Left lung (tissue), 10 donors: ENCODE data around the gene ARHGAP26. TPM values are rescaled to one million over a fixed set of nuclear protein-coding genes. Genes with fewer than 3 reads are reported as not detected.

Source experiments
- ATAC-seq: fragments of 200-7000 bp; cut with Tn5 transposase; one replicate; pipeline ENCODE4 v1.9.1; 2020; ENCODE audit warnings: moderate library complexity
- DNase-seq, 4 donors: peaks; one replicate each; pipeline ENCODE4 v3.0.0-alpha.2; 2013 to 2020
- H3K27ac ChIP-seq, 2 donors: fragments of 200-600 bp; sonication (generic) in 1 of 2; one replicate each; pipeline versions ENCODE4 v1.5.0 to v1.8.0; 2020 to 2021
- H3K27me3 ChIP-seq, 2 donors: fragments of 200-600 bp; sonication (generic) in 1 of 2; one replicate each; pipeline versions ENCODE4 v1.5.0 to v1.8.0; 2020 to 2021
- H3K36me3 ChIP-seq, 2 donors: fragments of 200-600 bp; sonication (generic) in 1 of 2; one replicate each; pipeline versions ENCODE4 v1.5.0 to v1.8.0; 2020 to 2021
- H3K4me1 ChIP-seq, 2 donors: fragments of 200-600 bp; one replicate each; pipeline ENCODE4 v1.8.0; 2021
- H3K4me3 ChIP-seq, 2 donors: fragments of 200-600 bp; sonication (generic) in 1 of 2; one replicate each; pipeline versions ENCODE4 v1.5.0 to v1.8.0; 2020 to 2021; ENCODE audit warnings: mild to moderate bottlenecking in 1 of 2
- H3K9me3 ChIP-seq, 2 donors: fragments of 200-600 bp; sonication (generic) in 1 of 2; one replicate each; pipeline versions ENCODE4 v1.5.0 to v1.8.0; 2020 to 2021
- intact Hi-C, 2 donors: fragments of 100-400 bp; cut with DNase I; formaldehyde crosslinking; loops; one replicate each; pipeline versions ENCODE4 v1.11.2 to v1.14.2; 2022
- polyA plus RNA-seq, 6 donors: library from polyadenylated mRNA; unstranded; fragments of 120-200 nt; gene quantifications; one replicate each; pipeline ENCODE4 v1.2.1, GENCODE V29; 2013; ENCODE audit not compliant: insufficient read length in 6 of 6
- total RNA-seq, 2 donors: library from RNA; stranded (reverse); fragmentation: NEBNext Ultra II Directional; extraction: Animal tissue kit (Norgen Biotek cat#: 25700); gene quantifications; one replicate each; pipeline ENCODE4 v1.2.1, GENCODE V29; 2021
- TF ChIP-seq, protein P1 (sequence below), 2 donors: fragments of 200-600 bp; sonication (generic) in 1 of 2; IDR thresholded peaks; one replicate each; pipeline versions ENCODE4 v1.5.0 to v1.8.0; 2021; ENCODE audit warnings: antibody characterized with exemption in 2 of 2
- donor health status: DM: no; HTN: yes; CAD: no.
- donor health status: DM: no; HTN: no; CAD: no.

Gene ARHGAP26
- total and polyA plus RNA-seq, 8 donors = 13.9 to 61.9 (median 14.9) TPM

DNA sequence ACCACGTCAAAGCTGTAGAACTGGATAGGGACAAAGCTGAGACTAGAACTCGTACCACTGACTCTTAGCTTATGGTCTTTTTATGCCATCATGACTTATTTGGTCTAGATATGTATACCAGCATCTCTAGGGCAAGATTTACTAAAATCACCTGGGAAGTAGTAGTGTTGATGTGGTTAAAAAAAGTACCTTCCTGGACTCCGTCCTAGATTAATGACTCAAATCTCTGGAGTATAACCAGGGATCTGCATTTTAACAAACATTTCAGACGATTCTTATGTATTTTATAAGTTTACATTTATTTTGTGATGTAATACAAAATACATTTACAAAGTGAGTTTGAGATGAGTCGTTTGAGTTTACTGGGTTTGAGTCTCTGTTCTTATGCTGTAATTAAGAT is 68.7 kb downstream of the ARHGAP26 start:
- Histone ChIP-seq H3K4me1 (peaks cover 0 to 52% of the 10 kb centered on the region in 2 donors), H3K36me3 (no peaks in the 10 kb centered on the region), H3K9me3 (no peaks in the 10 kb centered on the region), H3K27ac (peak overlapping the region in 1 of 2 donors; percentile 48), H3K27me3 (no peaks in the 10 kb centered on the region), H3K4me3 (no peak overlapping the region)
- ATAC-seq (peak; percentile 22), DNase-seq (no peak)
- TF ChIP-seq, protein P1, sequence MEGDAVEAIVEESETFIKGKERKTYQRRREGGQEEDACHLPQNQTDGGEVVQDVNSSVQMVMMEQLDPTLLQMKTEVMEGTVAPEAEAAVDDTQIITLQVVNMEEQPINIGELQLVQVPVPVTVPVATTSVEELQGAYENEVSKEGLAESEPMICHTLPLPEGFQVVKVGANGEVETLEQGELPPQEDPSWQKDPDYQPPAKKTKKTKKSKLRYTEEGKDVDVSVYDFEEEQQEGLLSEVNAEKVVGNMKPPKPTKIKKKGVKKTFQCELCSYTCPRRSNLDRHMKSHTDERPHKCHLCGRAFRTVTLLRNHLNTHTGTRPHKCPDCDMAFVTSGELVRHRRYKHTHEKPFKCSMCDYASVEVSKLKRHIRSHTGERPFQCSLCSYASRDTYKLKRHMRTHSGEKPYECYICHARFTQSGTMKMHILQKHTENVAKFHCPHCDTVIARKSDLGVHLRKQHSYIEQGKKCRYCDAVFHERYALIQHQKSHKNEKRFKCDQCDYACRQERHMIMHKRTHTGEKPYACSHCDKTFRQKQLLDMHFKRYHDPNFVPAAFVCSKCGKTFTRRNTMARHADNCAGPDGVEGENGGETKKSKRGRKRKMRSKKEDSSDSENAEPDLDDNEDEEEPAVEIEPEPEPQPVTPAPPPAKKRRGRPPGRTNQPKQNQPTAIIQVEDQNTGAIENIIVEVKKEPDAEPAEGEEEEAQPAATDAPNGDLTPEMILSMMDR (IDR thresholded peaks at IDR 0.05) = no peak
- intact Hi-C loops = no loop called here

DNA sequence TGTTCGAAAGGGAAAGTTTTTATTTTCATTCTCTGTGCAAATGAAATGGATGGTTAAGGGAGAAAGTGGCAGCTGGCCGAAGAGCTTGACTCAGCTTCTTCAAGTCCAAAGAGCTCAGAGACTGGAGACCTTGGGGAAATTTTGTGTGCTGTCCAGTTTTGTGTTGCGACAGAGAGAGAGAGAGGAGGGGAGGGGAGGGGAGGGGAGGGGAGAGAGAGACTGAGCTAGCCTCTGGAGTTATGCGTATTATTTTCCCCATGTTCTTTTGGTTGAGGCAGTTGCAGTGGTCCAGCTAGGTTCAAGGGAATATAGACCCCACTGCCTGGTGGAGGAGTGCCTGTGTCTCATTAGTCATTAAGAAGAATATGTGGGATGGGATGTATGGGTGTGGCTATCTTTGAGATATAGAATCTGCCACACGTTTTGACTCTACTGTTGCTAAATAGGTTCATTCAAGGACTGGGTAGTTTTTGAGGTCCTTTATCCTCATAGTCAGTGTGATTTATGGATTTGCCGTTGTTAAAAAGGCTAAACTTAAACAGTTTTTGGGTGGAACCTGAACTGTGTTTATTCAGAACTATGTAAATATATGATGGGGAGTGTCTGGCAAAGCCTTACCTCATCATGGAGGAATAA is 69.7 kb downstream of the ARHGAP26 start:
- peak in 1 of 4 donors; percentile 65 for DNase-seq

GRCh38 chr5:142840575-142840974 is 70.4 kb downstream of the ARHGAP26 start:
- no peaks in the 10 kb centered on the region for H3K9me3 ChIP-seq
- H3K36me3 ChIP-seq = no peaks in the 10 kb centered on the region
- peak overlapping the region in 1 of 2 donors; percentile 38 for H3K27ac ChIP-seq
- H3K4me1 ChIP-seq = peaks cover 0 to 69% of the 10 kb centered on the region in 2 donors
- TF ChIP-seq, protein P1 (IDR thresholded peaks at IDR 0.05) = no peak
- intact Hi-C loops = no loop called here
- ATAC-seq = no peak
- no peak overlapping the region for H3K4me3 ChIP-seq
- DNase-seq = no peak
- no peaks in the 10 kb centered on the region for H3K27me3 ChIP-seq

More for the DNA sequence above, 69.7 kb downstream of the ARHGAP26 start:
- no peaks in the 10 kb centered on the region for H3K9me3 ChIP-seq
- no peaks in the 10 kb centered on the region for H3K36me3 ChIP-seq
- TF ChIP-seq, protein P1 (IDR thresholded peaks at IDR 0.05) = no peak
- peak; percentile 86 for ATAC-seq
- peak overlapping the region; percentile 37 to 48 for H3K27ac ChIP-seq
- H3K4me1 ChIP-seq = peaks cover 0 to 61% of the 10 kb centered on the region in 2 donors
- H3K4me3 ChIP-seq = no peak overlapping the region
- intact Hi-C loops = no loop called here
- H3K27me3 ChIP-seq = no peaks in the 10 kb centered on the region

DNA sequence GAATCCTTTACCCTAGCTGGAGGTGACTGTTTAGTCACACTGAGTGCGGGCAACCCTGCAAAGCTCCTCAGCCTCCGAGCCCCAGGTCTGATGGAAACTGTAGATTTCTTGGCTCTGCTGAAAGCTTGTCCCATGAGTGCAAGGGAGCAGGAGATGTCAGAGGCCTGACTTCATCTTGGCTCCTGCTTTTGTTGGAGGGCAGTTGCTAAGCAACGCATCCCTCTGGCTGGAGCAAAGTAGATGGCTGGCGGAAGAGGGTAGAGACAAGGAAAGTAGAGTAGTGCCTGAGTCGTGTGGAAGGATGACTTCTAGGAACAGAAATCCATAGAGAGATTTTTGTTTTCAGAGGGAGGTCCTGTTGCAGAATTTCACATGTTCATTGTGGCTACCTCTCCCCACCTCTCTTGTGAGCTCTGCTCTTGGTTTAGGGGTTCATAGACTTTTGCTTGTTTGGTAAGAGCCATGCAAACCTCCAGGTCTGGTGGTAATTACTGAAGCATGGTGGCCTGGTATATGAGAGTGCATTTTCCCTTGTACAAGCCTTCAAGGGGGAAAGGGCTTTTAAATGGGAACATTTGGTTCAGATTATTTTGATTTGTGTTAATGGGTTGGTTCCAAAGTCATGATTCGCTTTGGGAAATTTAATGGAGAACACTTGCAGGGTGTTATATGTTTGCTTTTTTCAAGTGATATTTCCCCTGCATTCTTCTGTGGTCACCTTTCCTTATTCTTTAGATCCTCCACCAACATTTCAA is 71.5 kb downstream of the ARHGAP26 start:
- H3K36me3 ChIP-seq = no peaks in the 10 kb centered on the region
- TF ChIP-seq, protein P1 (IDR thresholded peaks at IDR 0.05) = no peak
- H3K27ac ChIP-seq = no peak overlapping the region
- H3K27me3 ChIP-seq = no peaks in the 10 kb centered on the region
- intact Hi-C loops = no loop called here
- ATAC-seq = peak; percentile 5
- no peaks in the 10 kb centered on the region for H3K9me3 ChIP-seq
- DNase-seq = no peak
- H3K4me3 ChIP-seq = no peak overlapping the region
- peaks cover 0 to 75% of the 10 kb centered on the region in 2 donors for H3K4me1 ChIP-seq
